Kasumi-1 (cell line): ENCODE measurements around the gene TRIM41.
"Not testable (repeated sequence)": the region's sequence is repeated elsewhere in the genome, so short reads cannot be mapped to it uniquely, and the experiment has no call there.

ENCODE experiments used
- DNase-seq, 2 experiments: peaks; one replicate each; lab custom pipeline; 2025; lab: John Stamatoyannopoulos, UW

TRIM41 gene

DNA sequence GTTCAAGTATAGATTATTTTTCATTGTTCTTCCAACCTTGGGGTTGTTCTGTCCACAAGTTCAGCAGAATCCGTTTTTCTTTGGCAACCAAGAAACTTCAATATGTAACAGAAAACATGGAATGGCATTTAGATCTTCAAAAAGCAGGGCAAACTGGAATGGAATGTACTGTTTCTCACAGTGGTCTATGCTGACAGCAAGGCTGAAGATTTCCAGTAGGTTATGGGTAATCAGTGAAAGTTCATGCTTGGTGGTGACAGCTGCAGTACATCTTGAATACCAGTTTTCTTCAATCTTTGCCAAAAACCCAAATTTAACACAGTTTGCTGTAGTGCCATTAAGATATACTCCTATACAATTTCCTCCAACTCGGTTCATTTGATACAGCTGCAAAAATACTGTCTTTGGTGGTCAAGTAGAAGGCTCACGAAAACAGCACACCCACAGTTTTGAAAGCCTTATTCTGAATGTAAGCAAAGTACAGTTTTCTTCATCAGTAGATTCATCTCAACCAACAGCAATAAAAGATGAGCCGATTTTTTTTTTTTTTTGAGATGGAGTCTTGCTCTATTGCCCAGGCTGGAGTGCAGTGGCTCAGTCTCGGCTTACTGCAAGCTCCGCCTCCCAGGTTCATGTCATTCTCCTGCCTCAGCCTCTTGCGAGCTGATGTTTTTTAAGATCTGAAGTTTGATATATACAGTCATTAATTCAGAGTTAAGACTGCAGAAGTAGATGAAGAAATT is 32.9 kb downstream of the TRIM41 start:
- DNase-seq = no peak

DNA sequence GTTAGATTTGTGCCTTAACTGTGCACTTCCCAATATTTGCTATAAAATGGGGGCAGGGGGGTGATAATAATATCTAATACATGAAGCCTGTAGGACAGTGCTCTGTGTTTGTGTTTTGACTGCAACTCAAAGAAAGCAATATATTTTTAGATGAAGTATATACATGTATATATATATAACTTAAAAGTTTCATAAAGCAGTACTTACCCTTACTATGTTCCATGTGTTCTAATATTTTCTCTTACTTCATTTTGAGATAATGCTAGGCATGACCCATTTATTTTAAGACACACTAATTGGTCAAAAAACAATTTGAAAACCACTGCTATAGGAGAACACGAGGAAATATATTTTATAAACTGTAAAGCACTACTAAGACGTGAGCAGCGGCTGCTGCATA is 35.5 kb downstream of the TRIM41 start:
- DNase-seq = no peak

DNA sequence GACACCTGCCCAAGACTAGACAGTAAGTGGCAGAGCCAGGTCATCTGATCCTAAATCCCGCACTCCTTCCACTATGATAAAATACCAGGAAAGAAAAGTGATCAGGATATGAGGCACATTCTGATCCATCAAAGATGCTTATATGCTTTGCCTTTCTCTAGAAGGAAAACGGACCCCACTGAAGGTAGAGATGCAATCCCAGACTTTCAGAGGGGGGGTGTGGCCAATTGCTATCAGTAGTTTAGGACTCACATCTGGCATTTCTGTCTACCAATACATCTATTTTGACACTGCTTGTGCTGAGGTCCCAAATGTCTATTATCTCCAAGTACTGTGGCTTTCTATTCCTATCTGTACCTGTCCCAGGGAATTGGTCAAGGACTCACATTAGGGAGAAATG is 36.2 kb downstream of the TRIM41 start:
- DNase-seq = no peak

DNA sequence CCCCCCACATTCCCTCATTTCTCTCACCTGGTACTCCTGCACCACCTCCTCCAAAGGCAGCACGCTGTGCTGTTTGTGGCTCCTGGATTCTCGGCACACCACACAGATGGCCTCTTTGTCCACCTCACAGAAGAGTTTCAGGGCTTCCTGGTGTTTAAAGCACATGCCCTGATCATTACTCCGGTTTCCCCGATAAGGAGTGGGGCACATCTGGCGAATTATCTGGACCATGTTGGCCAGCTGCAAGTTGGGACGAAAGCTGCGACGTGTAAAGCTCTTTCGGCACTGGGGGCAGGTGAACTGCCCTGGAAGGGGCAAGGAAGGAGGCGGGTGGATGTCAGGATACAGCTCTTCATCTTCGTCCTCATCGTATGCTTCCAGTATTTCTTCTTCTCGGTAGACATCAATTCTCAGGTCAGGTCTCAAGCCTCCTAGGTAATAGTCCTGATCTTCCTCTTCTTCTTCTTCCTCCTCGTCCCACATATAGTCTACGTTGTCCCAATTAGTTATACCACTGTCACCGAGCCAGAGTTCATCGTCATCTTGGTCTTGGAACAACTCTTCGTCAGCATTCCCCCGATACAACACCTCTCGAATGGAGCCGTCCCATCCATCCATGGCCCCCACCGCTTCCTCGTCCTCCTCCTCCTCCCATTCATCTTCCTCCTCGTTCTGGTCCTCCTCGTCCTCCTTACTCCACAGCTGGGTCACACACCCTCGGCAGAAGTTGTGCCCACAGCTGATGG is 37.1 kb downstream of the TRIM41 start:
- no peak for DNase-seq

DNA sequence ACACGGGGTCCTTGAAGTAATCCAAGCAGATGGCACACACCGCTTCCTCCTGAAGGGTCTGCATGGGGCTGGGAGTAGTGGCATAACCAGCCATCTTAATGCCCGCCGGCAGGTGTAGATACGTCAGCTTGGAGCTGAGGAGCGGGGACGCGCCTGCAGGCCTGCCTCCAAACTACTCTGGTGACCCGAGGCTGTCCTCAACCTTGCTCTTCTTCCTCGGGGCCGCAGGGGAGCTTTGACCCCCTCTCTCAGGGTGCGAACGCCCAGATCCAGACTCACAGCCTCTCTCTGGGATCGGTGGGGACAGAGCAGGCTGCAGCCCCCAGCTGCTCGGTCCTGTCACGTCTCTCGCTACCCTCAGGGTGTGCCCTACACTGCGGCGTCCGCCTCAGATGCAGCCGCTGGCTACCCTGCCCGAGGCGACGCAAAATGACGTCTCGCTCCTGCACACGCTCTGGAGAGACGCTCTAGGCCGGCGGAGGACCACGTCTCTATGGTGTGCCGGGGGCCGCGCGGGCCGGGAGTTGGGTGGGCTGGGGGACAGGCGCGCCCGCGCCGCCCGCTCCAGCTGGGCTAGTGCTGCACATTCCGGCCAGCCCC is 37.7 kb downstream of the TRIM41 start, which contains the start of gene TRIM52:
TRIM52 (minus strand) TSS at position 424 of the 600 bp plus-strand sequence; CDS start at position 94, 330 bp downstream.
- DNase-seq = no peak

DNA sequence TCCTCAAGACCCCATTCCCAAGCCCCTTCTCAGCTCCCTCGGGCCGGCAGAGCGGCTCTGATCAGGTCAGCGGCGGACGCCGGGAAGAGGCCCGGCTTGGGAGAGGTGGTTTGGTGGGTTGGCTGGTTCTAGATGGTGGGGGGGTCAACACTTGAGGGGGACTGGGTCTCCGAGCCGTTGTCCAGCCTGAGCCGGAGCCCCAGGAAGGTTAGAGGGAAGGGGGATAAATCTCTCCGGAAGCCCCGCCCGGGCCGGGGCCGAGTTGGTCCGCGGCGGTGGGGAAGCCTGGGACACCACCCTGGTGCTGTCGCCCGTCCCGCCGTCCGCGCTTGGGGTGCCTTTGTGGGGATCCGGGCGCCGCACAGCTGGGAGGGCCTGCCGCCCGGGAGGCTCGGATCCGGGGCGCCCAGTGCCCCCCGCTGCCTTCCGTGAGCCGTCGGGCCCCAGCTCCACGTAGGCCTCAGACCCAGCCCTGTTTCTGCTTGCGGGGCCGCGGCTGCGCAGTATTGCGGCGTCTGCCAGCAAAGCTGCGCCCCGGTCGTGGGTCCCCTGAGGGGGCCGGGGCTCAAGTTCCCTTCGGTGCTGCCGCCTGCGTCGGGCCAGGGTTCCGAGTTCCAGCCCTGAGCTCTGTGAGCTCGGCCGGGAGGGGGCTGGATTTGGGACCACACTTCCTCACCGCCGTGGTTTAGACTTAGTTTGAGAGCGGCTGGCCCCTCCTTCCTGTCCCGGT is 38.4 kb downstream of the TRIM41 start:
- no peak for DNase-seq

DNA sequence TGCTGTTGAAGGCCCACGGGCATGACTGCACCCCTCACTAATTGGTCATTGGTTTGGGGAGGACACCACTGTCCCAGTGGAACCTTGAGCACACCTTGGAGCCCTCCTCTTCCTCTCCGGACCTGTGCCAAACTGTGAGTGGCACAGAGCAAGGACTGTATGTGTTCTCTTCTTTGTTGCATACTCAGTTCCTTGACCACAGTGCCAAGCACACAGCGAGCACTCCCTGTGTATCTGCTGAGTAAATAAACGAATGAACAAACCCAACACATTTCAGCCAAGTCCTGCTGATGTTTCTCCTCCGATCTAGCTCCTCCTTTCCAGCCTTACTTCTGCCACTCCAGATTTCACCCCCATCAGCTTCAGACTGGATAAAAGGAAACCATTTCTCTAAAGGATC is 40.6 kb downstream of the TRIM41 start:
- DNase-seq = no peak

DNA sequence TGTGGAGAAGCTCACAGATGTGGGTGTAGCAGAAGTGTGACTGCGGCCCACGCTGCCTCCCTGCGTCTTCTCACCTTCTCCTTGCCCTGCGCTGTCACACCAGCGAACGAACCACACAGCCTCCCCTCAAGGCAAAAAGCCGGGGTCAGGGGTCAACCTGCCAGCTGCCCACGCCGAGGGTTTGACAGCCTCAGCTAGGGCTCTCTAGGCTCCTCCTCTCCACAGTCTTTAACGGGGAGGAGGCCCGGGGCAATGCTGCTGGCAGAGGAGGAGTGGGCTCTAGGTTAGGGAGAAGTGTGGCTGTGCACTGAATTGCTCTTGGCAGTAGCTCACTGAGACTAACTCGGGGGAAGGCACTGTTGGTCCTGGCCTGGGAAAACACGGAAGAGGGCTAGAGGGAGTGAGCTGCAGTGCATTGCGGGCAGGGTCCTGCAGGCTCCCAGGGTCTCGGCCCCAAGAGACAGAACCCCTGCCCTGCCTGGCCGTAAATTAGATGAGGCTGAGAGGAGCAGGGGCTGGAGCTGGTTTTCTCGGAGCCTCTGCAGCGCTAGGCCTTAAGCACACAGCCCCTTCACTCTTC is 42.1 kb downstream of the TRIM41 start:
- DNase-seq = no peak

DNA sequence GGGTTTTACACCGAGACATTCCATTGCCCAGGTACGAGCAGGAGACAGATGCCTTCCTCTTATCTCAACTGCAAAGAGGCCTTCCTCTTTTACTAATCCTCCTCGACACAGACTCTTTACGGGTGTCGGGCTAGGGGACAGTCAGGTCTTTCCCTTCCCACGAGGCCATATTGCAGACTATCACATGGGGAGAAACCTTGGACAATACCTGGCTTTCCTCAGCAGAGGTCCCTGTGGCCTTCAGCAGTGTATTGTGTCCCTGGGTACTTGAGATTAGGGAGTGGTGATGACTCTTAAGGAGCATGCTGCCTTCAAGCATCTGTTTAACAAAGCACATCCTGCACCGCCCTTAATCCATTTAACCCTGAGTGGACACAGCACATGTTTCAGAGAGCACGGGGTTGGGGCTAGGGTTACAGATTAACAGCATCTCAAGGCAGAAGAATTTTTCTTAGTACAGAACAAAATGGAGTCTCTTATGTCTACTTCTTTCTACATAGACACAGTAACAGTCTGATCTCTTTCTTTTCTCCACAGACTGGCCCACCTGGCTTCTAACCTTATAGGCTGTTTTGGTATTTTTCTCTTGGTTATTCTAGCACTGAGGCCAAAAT is 44.3 kb downstream of the TRIM41 start:
- DNase-seq = not testable (repeated sequence)

DNA sequence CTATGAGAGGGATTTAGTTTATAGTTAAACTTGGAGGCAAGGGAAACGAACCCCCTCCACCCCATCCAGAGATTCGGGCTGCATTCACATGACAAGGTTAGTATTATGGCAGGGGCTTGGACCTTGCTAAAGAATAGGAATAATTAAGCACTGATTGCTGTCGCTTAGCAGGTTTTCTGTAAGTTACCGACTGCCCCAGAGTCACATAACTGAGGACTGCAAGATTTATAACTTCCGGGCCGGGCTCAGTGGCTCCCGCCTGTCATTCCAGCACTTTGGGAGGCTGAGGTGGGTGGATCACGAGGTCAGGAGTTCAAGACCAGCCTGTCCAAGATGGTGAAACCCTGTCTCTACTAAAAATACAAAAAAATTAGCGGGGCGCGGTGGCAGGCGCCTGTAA is 44.8 kb downstream of the TRIM41 start:
- not testable (repeated sequence) for DNase-seq

DNA sequence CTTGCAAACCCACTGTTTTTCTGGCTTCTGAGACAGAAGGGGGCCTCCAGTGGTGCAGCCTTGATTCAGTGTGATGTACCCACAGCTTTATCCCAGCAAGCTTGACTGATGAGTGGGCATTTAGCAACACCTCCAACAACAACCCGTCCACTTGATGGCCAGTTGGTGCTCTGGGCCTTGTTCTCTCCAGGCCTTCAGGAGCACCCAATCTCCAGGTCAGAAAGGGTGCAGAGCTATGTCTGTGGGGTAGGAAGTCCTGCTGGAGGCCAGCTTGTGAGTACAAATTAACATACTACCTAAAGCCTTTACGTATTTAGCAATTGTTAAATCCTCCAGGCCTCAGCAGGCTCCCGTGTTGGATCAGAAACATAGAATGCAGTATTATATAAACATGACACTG is 48.0 kb downstream of the TRIM41 start:
- no peak for DNase-seq

DNA sequence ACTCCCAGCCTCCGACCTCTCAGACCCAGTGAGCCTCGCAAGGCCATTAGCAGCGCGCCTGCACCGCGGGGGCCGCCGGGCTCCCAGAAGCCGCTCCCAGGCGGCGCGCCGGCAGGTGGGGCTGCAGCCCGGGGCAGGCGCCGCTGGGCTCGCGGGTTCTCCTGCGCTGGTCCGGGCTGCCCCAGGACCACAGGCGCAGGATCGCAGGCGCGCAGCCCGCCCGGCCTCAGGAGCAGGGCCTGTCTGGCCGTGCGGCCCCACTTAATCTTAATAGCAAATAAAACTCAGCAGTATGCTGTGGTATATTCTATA is 50.3 kb downstream of the TRIM41 start:
- DNase-seq = not testable (repeated sequence)

DNA sequence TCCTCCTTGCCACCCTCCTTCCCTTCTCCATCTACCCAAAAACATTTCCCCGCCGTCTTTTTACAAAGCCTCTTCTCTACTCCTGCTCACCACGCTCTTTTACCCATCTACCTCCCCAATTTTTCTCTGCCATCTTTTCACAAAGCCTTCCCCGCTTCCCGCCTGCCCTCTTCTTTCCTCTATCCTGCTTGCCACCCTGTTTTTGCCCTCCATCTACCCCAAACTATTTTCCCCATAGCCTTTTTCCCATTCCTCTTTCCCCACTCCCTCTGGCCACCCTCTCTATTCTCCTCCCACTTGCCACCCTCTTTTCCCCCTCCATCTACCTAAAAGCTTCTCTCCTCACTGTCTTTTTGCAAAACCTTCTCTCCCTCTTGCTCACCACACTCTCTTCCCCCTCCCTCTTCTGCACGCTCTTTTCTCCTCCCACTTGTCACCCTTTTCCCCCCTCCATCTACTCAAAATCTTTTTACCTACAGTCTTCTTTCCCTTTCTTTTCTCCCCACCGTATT is 57.2 kb downstream of the TRIM41 start:
- DNase-seq = no peak

DNA sequence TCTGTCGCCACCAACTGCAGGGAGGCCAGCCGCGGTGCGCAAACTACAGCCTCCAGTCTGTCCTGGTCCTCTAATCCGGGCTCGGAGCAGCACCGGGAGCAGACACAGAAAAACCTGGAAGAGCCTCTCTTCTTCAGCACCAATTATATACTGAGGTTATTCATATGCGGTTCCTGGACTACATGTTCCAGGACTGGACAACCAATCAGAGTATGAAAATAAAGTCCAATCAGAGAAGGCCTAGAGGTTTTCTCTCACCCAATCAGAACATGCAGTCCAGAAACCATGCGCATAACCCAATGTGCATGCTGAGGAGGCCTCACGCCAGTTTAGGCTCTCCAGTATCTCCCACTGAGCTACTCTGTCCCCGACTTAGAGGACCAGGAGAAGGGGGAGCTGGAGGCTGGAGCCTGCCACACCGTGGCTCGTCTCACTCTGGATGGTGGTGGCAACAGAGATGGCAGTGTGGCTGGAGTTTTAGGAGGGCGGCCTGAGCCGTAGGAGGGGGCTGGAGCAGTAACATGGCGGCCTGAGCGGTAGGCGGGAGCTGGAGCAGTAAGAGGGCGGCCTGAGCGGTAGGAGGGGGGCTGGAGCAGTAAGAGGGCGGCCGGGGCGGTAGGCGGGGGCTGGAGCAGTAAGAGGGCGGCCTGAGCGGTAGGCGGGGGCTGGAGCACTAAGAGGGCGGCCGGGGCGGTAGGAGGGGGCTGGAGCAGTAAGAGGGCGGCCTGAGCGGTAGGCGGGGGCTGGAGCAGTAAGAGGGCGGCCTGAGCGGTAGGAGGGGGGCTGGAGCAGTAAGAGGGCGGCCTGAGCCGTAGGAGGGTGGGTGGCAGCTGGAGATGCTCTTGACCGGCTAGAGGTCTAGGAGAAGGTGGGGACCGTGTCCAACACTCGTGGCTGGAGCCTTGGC is 58.2 kb downstream of the TRIM41 start:
- no peak for DNase-seq

DNA sequence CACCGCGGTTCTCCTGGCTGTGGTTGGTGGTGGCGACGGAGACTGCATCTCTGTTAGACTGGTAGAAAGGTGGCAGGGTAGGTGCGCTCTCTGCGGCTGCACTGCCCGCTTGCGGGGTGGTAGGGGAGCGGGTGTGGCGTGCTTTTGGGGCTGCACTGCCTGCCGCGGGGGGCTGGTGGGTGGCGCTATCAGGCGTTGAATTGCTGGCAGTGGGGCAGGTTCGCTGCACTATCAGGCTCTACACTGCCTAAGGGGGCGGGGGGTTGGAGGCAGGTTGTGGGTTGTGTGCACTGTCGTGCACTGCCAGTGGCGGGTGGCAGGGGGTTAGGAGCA is 58.9 kb downstream of the TRIM41 start:
- DNase-seq = no peak

DNA sequence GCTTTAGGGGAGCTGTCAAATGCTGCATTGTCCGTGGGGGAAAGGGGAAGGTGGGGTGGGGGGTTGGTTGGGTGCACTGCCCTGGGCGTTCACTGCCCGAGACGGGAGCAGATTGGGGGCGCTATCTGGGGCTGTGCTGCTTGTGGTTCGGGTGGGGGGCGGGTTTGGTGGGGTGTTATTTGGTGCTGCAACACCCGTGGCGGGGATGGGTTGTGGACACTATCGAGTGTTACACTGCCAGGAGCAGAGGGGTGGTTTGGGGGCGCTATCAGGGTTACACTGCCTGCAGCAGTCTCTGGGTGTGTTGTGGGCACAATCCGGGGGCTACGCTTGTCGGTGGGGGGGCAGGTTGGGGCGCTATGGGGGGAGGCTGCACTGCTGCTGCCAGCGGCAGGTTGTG is 59.3 kb downstream of the TRIM41 start:
- DNase-seq = not testable (repeated sequence)

DNA sequence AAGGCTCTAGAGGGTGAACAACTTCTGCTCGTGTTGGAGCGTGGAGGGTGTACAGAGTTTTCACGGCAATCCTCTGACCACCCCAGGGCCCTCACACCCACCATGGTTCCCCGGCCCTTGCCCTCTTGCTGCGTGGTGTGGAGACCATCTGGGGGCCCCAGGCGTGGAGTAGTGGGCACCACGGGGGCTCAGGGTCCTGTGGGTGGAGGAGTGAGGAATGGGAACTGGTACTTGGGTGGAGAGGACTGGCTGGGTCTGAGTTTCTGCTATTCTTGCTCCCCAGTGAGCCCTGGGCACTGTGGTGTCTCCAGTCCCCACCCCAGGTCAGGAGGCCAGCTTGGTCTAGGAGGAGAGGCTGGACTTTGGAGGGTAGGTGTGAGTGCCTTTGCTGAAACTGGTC is 59.8 kb downstream of the TRIM41 start:
- DNase-seq = no peak

DNA sequence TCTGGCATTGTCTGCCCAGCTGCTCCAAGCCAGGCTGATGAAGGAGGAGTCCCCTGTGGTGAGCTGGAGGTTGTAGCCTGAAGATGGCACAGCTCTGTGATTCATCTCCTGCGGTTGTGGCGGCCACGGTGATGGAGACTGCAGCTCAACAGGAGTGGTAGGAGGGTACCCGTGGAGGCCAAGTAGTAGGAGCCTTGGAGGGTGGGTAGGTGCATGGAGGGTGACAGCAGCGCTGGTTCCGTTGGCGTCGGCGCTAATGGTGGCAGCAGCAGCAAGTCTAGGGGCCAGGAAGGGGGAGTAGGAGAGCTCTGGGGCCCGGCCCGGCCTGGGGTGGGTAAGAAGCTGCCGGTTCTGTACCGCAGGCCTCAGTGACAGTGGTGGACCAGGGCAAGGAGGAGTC is 60.3 kb downstream of the TRIM41 start:
- DNase-seq = no peak

DNA sequence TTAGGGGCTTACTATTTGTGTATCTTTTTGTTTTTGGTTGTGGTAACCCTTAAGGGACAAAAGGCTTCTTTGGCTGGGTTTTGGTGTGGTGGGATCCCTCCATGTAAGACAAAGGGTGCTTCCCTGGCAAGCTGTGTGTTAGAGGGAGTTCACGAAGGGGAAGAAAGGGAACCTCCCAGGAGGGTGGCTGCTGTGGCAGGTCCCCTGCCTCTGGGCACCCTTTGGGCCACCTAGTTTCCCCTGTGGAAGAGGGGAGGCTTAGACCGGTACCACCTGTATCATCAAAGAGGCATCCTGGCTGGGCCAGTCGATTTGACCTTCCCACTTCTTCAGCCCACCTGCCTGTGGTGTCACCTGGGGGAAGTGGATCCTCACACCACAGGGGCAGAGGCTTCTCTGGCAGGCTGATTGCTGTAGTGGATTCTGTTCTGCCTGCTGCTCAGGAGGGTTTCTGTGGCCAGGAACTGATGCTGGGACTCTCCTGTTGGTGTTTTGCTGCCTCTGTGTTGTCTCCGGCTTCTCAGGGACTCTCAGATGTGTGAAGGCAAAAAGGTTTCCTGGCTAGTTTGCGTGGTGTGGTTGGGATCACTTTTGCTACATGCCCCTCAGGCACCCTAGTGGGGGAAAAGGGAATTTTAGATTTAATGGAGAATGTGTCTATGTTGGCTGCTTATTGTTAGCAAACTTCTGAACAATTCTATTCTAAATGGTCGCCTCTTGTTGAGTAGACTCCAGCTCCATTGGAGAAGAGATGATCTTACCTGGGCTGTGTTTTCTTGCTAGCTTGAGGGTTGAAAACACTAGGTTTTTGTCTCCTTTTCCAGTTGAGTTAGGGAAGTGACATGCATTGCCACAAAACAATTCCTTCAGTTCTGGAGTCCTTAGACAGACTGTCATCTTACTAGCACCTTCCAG is 61.0 kb downstream of the TRIM41 start:
- DNase-seq = not testable (repeated sequence)
